ENCODE results near the gene HS6ST3.

HS6ST3 gene

DNA sequence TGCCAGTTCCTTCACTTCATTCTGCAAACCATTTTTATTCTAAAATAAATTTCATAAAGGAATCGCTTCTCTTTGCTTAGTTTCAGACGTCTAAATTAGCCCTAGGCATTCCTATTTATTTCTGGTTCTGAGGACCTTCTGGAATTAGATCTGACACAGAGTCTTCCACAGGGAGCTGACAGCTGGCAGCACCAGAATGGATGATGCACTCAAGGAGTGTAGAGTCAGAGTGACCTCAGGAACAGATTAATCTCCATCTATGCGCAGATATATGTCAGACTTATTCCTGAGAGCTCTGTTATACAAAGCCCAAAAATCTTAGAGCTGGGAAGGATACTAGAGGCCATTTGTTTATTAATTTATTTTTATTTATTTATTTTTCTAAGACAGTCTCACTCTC, 450.8 kb downstream of the HS6ST3 start:
- TF ChIP-seq, protein P1, sequence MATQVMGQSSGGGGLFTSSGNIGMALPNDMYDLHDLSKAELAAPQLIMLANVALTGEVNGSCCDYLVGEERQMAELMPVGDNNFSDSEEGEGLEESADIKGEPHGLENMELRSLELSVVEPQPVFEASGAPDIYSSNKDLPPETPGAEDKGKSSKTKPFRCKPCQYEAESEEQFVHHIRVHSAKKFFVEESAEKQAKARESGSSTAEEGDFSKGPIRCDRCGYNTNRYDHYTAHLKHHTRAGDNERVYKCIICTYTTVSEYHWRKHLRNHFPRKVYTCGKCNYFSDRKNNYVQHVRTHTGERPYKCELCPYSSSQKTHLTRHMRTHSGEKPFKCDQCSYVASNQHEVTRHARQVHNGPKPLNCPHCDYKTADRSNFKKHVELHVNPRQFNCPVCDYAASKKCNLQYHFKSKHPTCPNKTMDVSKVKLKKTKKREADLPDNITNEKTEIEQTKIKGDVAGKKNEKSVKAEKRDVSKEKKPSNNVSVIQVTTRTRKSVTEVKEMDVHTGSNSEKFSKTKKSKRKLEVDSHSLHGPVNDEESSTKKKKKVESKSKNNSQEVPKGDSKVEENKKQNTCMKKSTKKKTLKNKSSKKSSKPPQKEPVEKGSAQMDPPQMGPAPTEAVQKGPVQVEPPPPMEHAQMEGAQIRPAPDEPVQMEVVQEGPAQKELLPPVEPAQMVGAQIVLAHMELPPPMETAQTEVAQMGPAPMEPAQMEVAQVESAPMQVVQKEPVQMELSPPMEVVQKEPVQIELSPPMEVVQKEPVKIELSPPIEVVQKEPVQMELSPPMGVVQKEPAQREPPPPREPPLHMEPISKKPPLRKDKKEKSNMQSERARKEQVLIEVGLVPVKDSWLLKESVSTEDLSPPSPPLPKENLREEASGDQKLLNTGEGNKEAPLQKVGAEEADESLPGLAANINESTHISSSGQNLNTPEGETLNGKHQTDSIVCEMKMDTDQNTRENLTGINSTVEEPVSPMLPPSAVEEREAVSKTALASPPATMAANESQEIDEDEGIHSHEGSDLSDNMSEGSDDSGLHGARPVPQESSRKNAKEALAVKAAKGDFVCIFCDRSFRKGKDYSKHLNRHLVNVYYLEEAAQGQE (IDR thresholded peaks at IDR 0.05; ENCODE audit: low read depth) = no peak
- no peak for TF ChIP-seq TAF1 (IDR thresholded peaks at IDR 0.05; ENCODE audit: low read depth)

DNA sequence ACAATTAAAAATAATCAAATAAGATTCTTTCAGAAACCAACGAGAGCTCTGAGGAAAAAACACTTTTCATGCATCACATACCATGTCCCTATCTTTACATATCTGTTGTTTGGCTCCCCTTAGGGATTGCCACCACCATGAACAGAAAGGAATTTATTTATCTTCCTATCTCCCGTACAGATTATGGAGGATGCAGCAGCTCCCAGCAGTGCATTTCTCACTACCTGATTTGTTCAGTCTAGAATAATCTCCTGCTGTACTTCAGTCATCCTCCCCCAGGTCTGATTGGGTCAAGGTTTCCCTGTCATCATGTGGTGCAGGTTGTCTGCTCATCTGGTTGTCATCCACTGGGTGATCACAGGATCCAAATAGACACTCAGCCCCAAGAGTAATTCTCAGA, 453.1 kb downstream of the HS6ST3 start:
- no peak for TF ChIP-seq RAD21 (IDR thresholded peaks at IDR 0.05; ENCODE audit: low read depth)
- TF ChIP-seq, protein P1 (IDR thresholded peaks at IDR 0.05; ENCODE audit: low read depth) = no peak
- no peak for TF ChIP-seq FOXM1 (IDR thresholded peaks at IDR 0.05; ENCODE audit: borderline replicate concordance, low read depth)

- TF ChIP-seq NFIC (IDR thresholded peaks at IDR 0.05) (no peak), TAF1 (IDR thresholded peaks at IDR 0.05; ENCODE audit: low read depth) (no peak), FOXM1 (IDR thresholded peaks at IDR 0.05; ENCODE audit: borderline replicate concordance, low read depth) (no peak), TCF12 (IDR thresholded peaks at IDR 0.05; ENCODE audit: low read depth) (no peak), EP300 (IDR thresholded peaks at IDR 0.05; ENCODE audit: borderline replicate concordance) (no peak), EGR1 (IDR thresholded peaks at IDR 0.05) (no peak), CEBPB (IDR thresholded peaks at IDR 0.05) (no peak), RAD21 (IDR thresholded peaks at IDR 0.05; ENCODE audit: low read depth) (no peak), CREB1 (IDR thresholded peaks at IDR 0.05; ENCODE audit: low read depth) (no peak), YY1 (IDR thresholded peaks at IDR 0.05; ENCODE audit: low read depth) (no peak)
- TF ChIP-seq, protein P1 (IDR thresholded peaks at IDR 0.05; ENCODE audit: low read depth) = no peak
- TF ChIP-seq, protein P2, sequence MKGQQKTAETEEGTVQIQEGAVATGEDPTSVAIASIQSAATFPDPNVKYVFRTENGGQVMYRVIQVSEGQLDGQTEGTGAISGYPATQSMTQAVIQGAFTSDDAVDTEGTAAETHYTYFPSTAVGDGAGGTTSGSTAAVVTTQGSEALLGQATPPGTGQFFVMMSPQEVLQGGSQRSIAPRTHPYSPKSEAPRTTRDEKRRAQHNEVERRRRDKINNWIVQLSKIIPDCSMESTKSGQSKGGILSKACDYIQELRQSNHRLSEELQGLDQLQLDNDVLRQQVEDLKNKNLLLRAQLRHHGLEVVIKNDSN (IDR thresholded peaks at IDR 0.05) = no peak
Measured at GRCh38 chr13:96544957-96545356, 455.1 kb downstream of the HS6ST3 start.

DNA sequence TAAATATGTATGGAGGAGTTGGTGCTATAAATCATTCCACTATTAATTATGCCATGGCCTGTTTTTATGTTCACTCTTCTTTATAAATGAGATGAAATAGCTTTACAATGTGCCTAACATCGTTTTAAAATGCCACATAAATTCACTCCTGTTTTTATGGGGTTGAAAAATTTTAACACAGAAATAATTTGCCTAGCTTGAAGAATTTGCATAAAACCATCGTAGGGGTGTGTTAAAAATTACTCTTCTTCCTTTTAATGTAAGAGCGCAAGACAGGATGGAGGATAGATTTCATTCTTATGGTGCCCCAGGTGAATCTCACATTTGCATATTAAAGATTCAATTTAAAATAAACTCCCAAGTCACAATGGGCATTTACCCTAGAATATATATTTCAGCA, 456.6 kb downstream of the HS6ST3 start:
- TF ChIP-seq ZBTB7A (IDR thresholded peaks at IDR 0.05; ENCODE audit: low read depth) (no peak), TAF1 (IDR thresholded peaks at IDR 0.05; ENCODE audit: low read depth) (no peak), TEAD4 (IDR thresholded peaks at IDR 0.05) (no peak), EP300 (IDR thresholded peaks at IDR 0.05; ENCODE audit: borderline replicate concordance) (no peak), CREB1 (IDR thresholded peaks at IDR 0.05; ENCODE audit: low read depth) (no peak), YY1 (IDR thresholded peaks at IDR 0.05; ENCODE audit: low read depth) (no peak), RAD21 (IDR thresholded peaks at IDR 0.05; ENCODE audit: low read depth) (no peak), TCF12 (IDR thresholded peaks at IDR 0.05; ENCODE audit: low read depth) (no peak), FOXM1 (IDR thresholded peaks at IDR 0.05; ENCODE audit: borderline replicate concordance, low read depth) (no peak)
- TF ChIP-seq, protein P2 (IDR thresholded peaks at IDR 0.05) = no peak
- TF ChIP-seq, protein P3, sequence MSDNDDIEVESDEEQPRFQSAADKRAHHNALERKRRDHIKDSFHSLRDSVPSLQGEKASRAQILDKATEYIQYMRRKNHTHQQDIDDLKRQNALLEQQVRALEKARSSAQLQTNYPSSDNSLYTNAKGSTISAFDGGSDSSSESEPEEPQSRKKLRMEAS (IDR thresholded peaks at IDR 0.05) = no peak
- TF ChIP-seq, protein P1 (IDR thresholded peaks at IDR 0.05; ENCODE audit: low read depth) = no peak
